Body of pancreas (tissue), 4 donors: ENCODE data around the gene SOBP. TPM values are rescaled to one million over a fixed set of nuclear protein-coding genes. Genes with fewer than 3 reads are reported as not detected.

Experiments used
- ATAC-seq: fragments of 150-250 bp; one replicate; pipeline ENCODE4 v1.9.1; 2016
- DNase-seq, 4 donors: peaks; one replicate each; pipeline ENCODE4 v3.0.0-alpha.2; 2019
- H3K27ac ChIP-seq, 4 donors: fragments of 200-600 bp; sonication (generic); 1 replicate in 3 of 4; 2 replicates in 1 of 4; pipeline versions ENCODE4 v1.5.1 to v1.6.1; 2016 to 2019; ENCODE audit warnings: mild to moderate bottlenecking in 1 of 4, mixed read lengths in 1 of 4, moderate library complexity in 1 of 4
- H3K27me3 ChIP-seq, 2 donors: fragments of 200-600 bp; sonication (generic); one replicate each; pipeline ENCODE4 v1.6.0; 2016; ENCODE audit warnings: mild to moderate bottlenecking in 1 of 2
- H3K36me3 ChIP-seq, 2 donors: fragments of 200-600 bp; sonication (generic); replicated peaks in 1 of 2; 2 replicates each; pipeline ENCODE4 v1.5.1; 2016; ENCODE audit warnings: low read depth in 2 of 2; ENCODE audit not compliant: insufficient read depth in 1 of 2
- H3K4me1 ChIP-seq: fragments of 200-600 bp; sonication (generic); one replicate; pipeline ENCODE4 v1.6.0; 2016
- H3K4me3 ChIP-seq, 2 donors: fragments of 200-600 bp; sonication (generic); 1 replicate in 1 of 2; 2 replicates in 1 of 2; pipeline ENCODE4 v1.5.1; 2016 to 2019
- H3K9me3 ChIP-seq, 3 donors: fragments of 200-600 bp; sonication (generic); 1 replicate in 2 of 3; 2 replicates in 1 of 3; pipeline ENCODE4 v1.5.1; 2016
- POLR2A ChIP-seq, 3 donors: fragments of 450-650 bp; IDR thresholded peaks; one replicate each; pipeline ENCODE4 v1.6.1; 2016; ENCODE audit warnings: antibody characterized with exemption in 3 of 3, mild to moderate bottlenecking in 2 of 3
- WGBS, 2 donors: methylation state at CpG; one replicate each; pipeline ENCODE4 v1.1.5; 2017; 5-methylcytosine and 5-hydroxymethylcytosine counted together
- intact Hi-C: fragments of 100-400 bp; cut with DNase I; formaldehyde crosslinking; loops from one replicate; pipeline ENCODE4 v1.15.1; 2023
- total RNA-seq, 2 donors: library from RNA; depleted of rRNA; stranded (reverse); fragments of >200 nt; gene quantifications; one replicate each; pipeline ENCODE4 v1.1.0, GENCODE V29; 2016
- TF ChIP-seq, protein P1 (sequence below), 7 experiments: fragments of 450-650 bp in 4 of 7; fragments of 200-600 bp in 3 of 7; sonication (generic) in 3 of 7; IDR thresholded peaks; one replicate each; pipeline ENCODE4 v1.5.1; 2016 to 2019; ENCODE audit warnings: antibody characterized with exemption in 7 of 7

The SOBP gene
- total RNA-seq, 2 donors from 2014 or later = 0.66 to 3.1 TPM

DNA sequence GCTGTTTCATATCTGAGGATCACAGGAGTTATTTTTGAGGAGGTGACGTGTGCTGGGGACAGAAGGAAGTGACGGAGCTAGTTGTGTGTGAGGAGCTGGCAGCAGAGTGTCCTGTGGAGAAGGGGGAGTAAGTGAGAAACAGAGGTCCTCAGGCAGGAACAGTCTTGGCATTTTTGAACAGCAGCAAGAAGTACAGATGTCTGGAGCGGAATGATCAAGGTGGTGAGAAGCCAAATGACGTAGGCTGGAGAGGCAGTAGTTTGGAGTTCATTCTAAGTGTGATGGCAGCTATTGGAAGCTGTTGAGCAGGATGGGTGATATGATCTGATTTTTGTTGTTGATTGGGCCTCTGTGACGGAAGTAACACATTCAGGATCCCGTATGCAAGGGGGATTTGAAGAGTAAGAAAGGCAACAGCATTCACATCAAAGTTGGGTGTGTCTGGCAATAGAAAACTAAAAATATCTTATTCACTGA lies 52.3 kb downstream of the SOBP start:
- TF ChIP-seq, protein P1, sequence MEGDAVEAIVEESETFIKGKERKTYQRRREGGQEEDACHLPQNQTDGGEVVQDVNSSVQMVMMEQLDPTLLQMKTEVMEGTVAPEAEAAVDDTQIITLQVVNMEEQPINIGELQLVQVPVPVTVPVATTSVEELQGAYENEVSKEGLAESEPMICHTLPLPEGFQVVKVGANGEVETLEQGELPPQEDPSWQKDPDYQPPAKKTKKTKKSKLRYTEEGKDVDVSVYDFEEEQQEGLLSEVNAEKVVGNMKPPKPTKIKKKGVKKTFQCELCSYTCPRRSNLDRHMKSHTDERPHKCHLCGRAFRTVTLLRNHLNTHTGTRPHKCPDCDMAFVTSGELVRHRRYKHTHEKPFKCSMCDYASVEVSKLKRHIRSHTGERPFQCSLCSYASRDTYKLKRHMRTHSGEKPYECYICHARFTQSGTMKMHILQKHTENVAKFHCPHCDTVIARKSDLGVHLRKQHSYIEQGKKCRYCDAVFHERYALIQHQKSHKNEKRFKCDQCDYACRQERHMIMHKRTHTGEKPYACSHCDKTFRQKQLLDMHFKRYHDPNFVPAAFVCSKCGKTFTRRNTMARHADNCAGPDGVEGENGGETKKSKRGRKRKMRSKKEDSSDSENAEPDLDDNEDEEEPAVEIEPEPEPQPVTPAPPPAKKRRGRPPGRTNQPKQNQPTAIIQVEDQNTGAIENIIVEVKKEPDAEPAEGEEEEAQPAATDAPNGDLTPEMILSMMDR (IDR thresholded peaks at IDR 0.05) = no peak
- no peak for TF ChIP-seq POLR2A (IDR thresholded peaks at IDR 0.05)
- 89 to 94% methylated on average over 6 of the region's 6 CpGs for WGBS, 2 donors
- Histone ChIP-seq H3K27me3 (no peaks in the 10 kb centered on the region), H3K4me1 (peaks cover 9% of the 10 kb centered on the region), H3K9me3 (no peaks in the 10 kb centered on the region), H3K27ac (no peak overlapping the region), H3K4me3 (no peak overlapping the region), H3K36me3 (no peaks in the 10 kb centered on the region)
- no peak for ATAC-seq
- intact Hi-C loops = no loop called here
- DNase-seq = no peak

DNA sequence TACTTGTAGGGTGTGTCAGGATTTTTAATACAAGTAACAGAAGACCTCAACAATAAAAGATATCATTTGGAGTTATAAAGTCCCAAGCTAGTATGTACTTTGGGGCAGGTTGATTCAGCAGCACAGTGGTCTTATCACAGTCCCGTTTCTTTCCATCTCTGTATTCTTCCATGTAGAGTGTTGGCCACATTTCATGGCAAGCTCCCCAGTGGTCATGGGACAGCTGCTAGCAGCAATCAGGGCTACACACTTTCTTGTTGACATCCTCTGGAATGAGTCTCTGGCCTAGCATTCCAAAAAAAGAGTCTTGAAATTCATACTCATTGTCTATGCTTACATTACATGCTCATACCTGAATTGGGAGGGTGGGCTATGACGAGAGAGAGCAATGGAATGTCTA lies 53.2 kb downstream of the SOBP start:
- Histone ChIP-seq H3K4me3 (no peak overlapping the region), H3K27me3 (no peaks in the 10 kb centered on the region), H3K4me1 (peaks cover 9% of the 10 kb centered on the region), H3K36me3 (no peaks in the 10 kb centered on the region), H3K27ac (no peak overlapping the region), H3K9me3 (no peaks in the 10 kb centered on the region)
- 66 to 72% methylated on average over 2 of the region's 2 CpGs for WGBS, 2 donors
- intact Hi-C loops = no loop called here
- no peak for DNase-seq
- TF ChIP-seq POLR2A (IDR thresholded peaks at IDR 0.05) = no peak
- TF ChIP-seq, protein P1 (IDR thresholded peaks at IDR 0.05) = no peak
- no peak for ATAC-seq

- Histone ChIP-seq H3K36me3 (no peaks in the 10 kb centered on the region), H3K27ac (no peak overlapping the region), H3K9me3 (no peaks in the 10 kb centered on the region), H3K4me1 (peaks cover 9% of the 10 kb centered on the region), H3K27me3 (no peaks in the 10 kb centered on the region), H3K4me3 (no peak overlapping the region)
- no peak for ATAC-seq
- intact Hi-C loops = no loop called here
- DNase-seq = no peak
- TF ChIP-seq, protein P1 (IDR thresholded peaks at IDR 0.05) = no peak
- TF ChIP-seq POLR2A (IDR thresholded peaks at IDR 0.05) = no peak
- 81% methylated on average over 2 of the region's 2 CpGs for WGBS, 2 donors
These were observed 53.6 kb downstream of the SOBP start for GRCh38 chr6:107543567-107543966.

DNA sequence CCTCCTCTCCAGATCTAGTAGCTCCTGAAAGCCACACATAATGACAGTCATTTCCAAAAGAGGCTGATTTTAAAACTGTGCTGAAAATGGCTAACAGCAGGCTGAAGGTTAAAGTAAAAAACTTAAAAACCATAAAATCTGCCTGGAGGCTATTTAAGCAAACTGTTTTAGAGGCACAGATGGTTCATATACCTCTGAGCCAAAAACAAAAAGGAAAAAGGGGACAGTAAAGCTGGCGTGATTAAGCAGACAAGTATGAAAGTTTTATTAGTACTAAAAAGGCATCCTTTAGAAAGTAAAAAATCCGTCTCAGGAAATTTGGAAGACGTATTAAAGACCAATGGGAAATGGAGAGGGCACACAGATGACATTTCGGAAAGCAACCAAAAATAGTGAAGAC lies 55.8 kb downstream of the SOBP start:
- DNase-seq (no peak), ATAC-seq (no peak)
- intact Hi-C loops = no loop called here
- Histone ChIP-seq H3K9me3 (no peaks in the 10 kb centered on the region), H3K27ac (no peak overlapping the region), H3K4me1 (no peaks in the 10 kb centered on the region), H3K36me3 (no peaks in the 10 kb centered on the region), H3K4me3 (no peak overlapping the region), H3K27me3 (no peaks in the 10 kb centered on the region)
- 66 to 77% methylated on average over 4 of the region's 4 CpGs for WGBS, 2 donors
- TF ChIP-seq POLR2A (IDR thresholded peaks at IDR 0.05) = no peak
- TF ChIP-seq, protein P1 (IDR thresholded peaks at IDR 0.05) = no peak

DNA sequence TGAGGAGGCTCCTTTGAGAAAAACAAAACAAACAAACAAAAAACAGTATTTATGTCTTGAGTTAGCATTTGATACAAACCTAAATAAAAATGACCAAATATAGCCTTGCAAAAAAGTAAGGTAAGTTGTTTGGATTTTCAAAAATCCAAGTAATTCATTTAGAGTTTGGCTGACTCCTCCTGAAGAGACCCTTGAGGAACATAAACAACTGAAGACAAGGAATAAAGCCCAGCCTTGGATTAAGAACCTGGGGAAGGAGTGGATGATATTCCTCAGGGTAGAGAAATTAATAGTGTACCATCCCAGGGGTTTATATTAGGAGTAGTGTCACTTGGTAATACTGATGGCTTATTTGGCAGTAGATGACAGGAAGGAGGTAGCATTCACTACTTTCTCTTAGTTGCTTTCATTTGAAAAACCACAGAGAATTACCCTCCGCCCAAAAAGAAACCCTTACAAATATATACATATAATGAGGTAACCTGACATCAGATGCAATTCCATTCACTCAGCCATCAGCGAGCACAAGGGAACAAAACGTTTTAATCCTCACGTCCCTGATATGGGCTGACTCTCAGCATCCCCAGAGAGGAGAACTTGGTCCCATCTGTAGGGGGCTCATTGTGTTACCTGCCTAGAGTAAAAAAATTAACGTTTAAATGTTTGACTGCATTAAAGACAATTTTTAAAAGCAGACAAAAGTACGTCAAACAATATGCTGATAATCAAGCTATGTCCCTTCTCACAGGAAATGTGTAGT lies 57.0 kb downstream of the SOBP start:
- DNase-seq (no peak), ATAC-seq (no peak)
- H3K27ac ChIP-seq = no peak overlapping the region
- TF ChIP-seq, protein P1 (IDR thresholded peaks at IDR 0.05) = no peak
- TF ChIP-seq POLR2A (IDR thresholded peaks at IDR 0.05) = no peak
- H3K27me3 ChIP-seq = no peaks in the 10 kb centered on the region
- H3K4me1 ChIP-seq = no peaks in the 10 kb centered on the region
- 70 to 72% methylated on average over 6 of the region's 6 CpGs for WGBS, 2 donors
- H3K9me3 ChIP-seq = no peaks in the 10 kb centered on the region
- intact Hi-C loops = no loop called here
- H3K36me3 ChIP-seq = no peaks in the 10 kb centered on the region
- no peak overlapping the region for H3K4me3 ChIP-seq
